HepG2 (cell line): ENCODE measurements around the gene GDPD1. TPM values are rescaled to one million over a fixed set of nuclear protein-coding genes. Genes with fewer than 3 reads are reported as not detected.
A peak's percentile ranks its signal among the peaks of the same experiment; 100 is the strongest.

Source experiments
- ARNT ChIP-seq: fragments of 450-650 bp; IDR thresholded peaks from 2 replicates; pipeline ENCODE4 v1.6.1; 2017
- ATAD3A ChIP-seq: sonication (generic); formaldehyde crosslinking; IDR thresholded peaks from 2 replicates; pipeline ENCODE4 v1.4.0; 2020; ENCODE audit warnings: missing genetic modification reagents
- ATF1 ChIP-seq: IDR thresholded peaks from 2 replicates; pipeline ENCODE4 v1.6.1; 2016; ENCODE audit warnings: mild to moderate bottlenecking, control low read depth
- HES4 ChIP-seq: sonication (generic); formaldehyde crosslinking; IDR thresholded peaks from 2 replicates; pipeline ENCODE4 v1.9.0; 2021; ENCODE audit warnings: mild to moderate bottlenecking, missing genetic modification reagents, borderline replicate concordance
- JARID2 ChIP-seq: sonication (generic); formaldehyde crosslinking; IDR thresholded peaks from 2 replicates; pipeline ENCODE4 v1.8.1; 2023; ENCODE audit warnings: missing genetic modification reagents, inconsistent platforms; ENCODE audit not compliant: insufficient replicate concordance
- MIXL1 ChIP-seq: IDR thresholded peaks from 2 replicates; pipeline ENCODE4 v1.6.1; 2016
- NCOR1 ChIP-seq: fragments of 200-600 bp; sonication (generic); IDR thresholded peaks from 2 replicates; pipeline ENCODE4 v1.7.0; 2017; ENCODE audit warnings: antibody characterized with exemption, low read length, borderline replicate concordance
- NFRKB ChIP-seq: fragments of 450-650 bp; IDR thresholded peaks from 2 replicates; pipeline ENCODE4 v1.6.1; 2017
- SP2 ChIP-seq: sonication (generic); formaldehyde crosslinking; IDR thresholded peaks from 2 replicates; pipeline ENCODE4 v1.5.1; 2020; ENCODE audit warnings: mild to moderate bottlenecking, missing genetic modification reagents
- SP5 ChIP-seq: IDR thresholded peaks from 2 replicates; pipeline ENCODE4 v1.6.1; 2016; ENCODE audit warnings: low read depth, borderline replicate concordance
- TARDBP ChIP-seq: sonication (generic); formaldehyde crosslinking; IDR thresholded peaks from 2 replicates; pipeline ENCODE4 v1.8.0; 2022; ENCODE audit warnings: mild to moderate bottlenecking, missing genetic modification reagents
- ZFP36L2 ChIP-seq: sonication (generic); formaldehyde crosslinking; IDR thresholded peaks from 2 replicates; pipeline ENCODE4 v1.4.0; 2020; ENCODE audit warnings: missing genetic modification reagents
- ZIK1 ChIP-seq: sonication (generic); formaldehyde crosslinking; IDR thresholded peaks from 2 replicates; pipeline ENCODE4 v1.5.0; 2020; ENCODE audit warnings: mild to moderate bottlenecking, low read depth, missing genetic modification reagents, borderline replicate concordance
- ZNF430 ChIP-seq: sonication (generic); formaldehyde crosslinking; IDR thresholded peaks from 2 replicates; pipeline ENCODE4 v1.9.0; 2021; ENCODE audit warnings: mild to moderate bottlenecking, missing genetic modification reagents
- ZNF615 ChIP-seq: sonication (generic); formaldehyde crosslinking; IDR thresholded peaks from 2 replicates; pipeline ENCODE4 v1.5.0; 2020; ENCODE audit warnings: mild to moderate bottlenecking, missing genetic modification reagents, borderline replicate concordance
- ZNF644 ChIP-seq: IDR thresholded peaks from 2 replicates; pipeline ENCODE4 v1.6.1; 2016; ENCODE audit warnings: low read depth
- ZNF878 ChIP-seq: sonication (generic); formaldehyde crosslinking; IDR thresholded peaks from 2 replicates; pipeline ENCODE4 v1.8.1; 2023; ENCODE audit warnings: mild to moderate bottlenecking, missing genetic modification reagents, moderate library complexity
- polyA plus RNA-seq, 8 experiments: library from polyadenylated mRNA; depleted of rRNA in 3 of 8; stranded (reverse) in 7 of 8; unstranded in 1 of 8; fragments of >200 nt; fragmentation: Illumina TruSeq in 4 of 8; extraction: Trizol in 4 of 8; gene quantifications; 2 replicates each; pipeline versions ENCODE4 v1.2.1 to v1.2.3, GENCODE V29; 2011 to 2016; ENCODE audit warnings: low read depth in 4 of 8, missing spikeins in 1 of 8, mixed read lengths in 1 of 8; ENCODE audit not compliant: insufficient read depth in 1 of 8
- total RNA-seq, 5 experiments: library from RNA; depleted of rRNA; stranded (reverse); fragments of >200 nt; fragmentation: Illumina TruSeq; extraction: Trizol; gene quantifications; 2 replicates each; pipeline ENCODE4 v1.2.3, GENCODE V29; 2016; ENCODE audit warnings: low read depth in 1 of 5
- TF ChIP-seq, protein P1 (sequence below): sonication (generic); formaldehyde crosslinking; IDR thresholded peaks from 2 replicates; pipeline ENCODE4 v1.5.1; 2020; ENCODE audit warnings: missing genetic modification reagents, mild to moderate bottlenecking, borderline replicate concordance
- TF ChIP-seq, protein P2 (sequence below): IDR thresholded peaks from 2 replicates; pipeline ENCODE4 v1.6.1; 2012; ENCODE audit warnings: low read depth, low read length, improper control_type of control experiment
- TF ChIP-seq, protein P3 (sequence below): sonication (generic); formaldehyde crosslinking; conservative IDR thresholded peaks from 2 replicates; pipeline ENCODE4 v1.4.0; 2020; ENCODE audit warnings: missing genetic modification reagents
- TF ChIP-seq, protein P4 (sequence below): sonication (generic); formaldehyde crosslinking; IDR thresholded peaks from 2 replicates; pipeline ENCODE4 v1.5.0; 2020; ENCODE audit warnings: mild to moderate bottlenecking, missing genetic modification reagents, moderate library complexity
- TF ChIP-seq, protein P5 (sequence below): sonication (generic); formaldehyde crosslinking; IDR thresholded peaks from 2 replicates; pipeline ENCODE4 v1.8.0; 2022; ENCODE audit warnings: mild to moderate bottlenecking, missing genetic modification reagents, moderate library complexity

The GDPD1 gene
- total and polyA plus RNA-seq, 2 of the 13 experiments (the other 11 are each of a cell fraction or from before 2014, with no cell fraction given), result 6.0 to 7.7 TPM

DNA sequence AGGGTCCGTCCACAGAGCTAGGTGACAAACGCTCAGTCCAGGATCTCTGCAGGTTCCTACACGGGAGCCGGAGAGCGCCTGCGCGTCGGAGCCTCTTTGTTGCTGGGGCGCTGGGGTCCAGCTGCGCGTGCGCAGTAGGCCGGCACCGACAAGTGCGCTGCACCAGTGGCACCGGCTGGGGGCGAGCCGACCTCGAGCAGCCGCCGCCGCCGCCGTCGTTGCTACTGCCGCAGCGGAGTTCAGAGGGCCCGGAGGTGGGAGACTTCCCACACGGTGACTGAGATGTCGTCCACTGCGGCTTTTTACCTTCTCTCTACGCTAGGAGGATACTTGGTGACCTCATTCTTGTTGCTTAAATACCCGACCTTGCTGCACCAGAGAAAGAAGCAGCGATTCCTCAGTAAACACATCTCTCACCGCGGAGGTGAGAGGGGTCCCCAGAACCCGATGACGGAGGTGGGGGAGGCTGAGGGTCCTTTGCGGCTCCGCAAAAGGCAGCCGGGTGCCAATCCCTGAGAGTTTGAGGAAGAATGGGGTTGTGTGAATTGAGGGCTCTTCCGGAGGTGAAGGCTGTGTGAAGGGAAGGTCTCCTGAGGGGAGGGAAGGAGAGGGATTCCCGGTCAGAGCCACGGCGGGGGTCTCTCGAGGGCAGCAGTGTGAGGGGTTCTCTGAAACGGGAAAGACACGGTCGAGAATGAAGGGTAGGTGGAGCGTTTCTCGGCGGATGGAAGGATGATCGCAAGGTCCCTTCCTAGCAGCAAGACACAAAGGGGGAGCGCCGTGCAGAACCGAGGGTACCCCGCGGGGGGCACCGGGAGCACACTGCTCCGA is at the start of gene GDPD1 (continued):
- TF ChIP-seq SP2 (CRISPR knock-in tag), result peak; percentile 14; the same call in 1 of the 2 replicates
- TF ChIP-seq, protein P1, sequence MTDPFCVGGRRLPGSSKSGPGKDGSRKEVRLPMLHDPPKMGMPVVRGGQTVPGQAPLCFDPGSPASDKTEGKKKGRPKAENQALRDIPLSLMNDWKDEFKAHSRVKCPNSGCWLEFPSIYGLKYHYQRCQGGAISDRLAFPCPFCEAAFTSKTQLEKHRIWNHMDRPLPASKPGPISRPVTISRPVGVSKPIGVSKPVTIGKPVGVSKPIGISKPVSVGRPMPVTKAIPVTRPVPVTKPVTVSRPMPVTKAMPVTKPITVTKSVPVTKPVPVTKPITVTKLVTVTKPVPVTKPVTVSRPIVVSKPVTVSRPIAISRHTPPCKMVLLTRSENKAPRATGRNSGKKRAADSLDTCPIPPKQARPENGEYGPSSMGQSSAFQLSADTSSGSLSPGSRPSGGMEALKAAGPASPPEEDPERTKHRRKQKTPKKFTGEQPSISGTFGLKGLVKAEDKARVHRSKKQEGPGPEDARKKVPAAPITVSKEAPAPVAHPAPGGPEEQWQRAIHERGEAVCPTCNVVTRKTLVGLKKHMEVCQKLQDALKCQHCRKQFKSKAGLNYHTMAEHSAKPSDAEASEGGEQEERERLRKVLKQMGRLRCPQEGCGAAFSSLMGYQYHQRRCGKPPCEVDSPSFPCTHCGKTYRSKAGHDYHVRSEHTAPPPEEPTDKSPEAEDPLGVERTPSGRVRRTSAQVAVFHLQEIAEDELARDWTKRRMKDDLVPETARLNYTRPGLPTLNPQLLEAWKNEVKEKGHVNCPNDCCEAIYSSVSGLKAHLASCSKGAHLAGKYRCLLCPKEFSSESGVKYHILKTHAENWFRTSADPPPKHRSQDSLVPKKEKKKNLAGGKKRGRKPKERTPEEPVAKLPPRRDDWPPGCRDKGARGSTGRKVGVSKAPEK (CRISPR knock-in tag), result peak; percentile 87; the same call in 1 of the 2 replicates
- TF ChIP-seq ZIK1 (CRISPR knock-in tag), result peak; percentile 22; the same call in 1 of the 2 replicates
- no peak for TF ChIP-seq NFRKB
- TF ChIP-seq HES4, result peak; percentile 42; the same call in 1 of the 2 replicates
- no peak for TF ChIP-seq SP5 (CRISPR knock-in tag)
- TF ChIP-seq TARDBP (CRISPR knock-in tag), result peak; percentile 91
- TF ChIP-seq ZFP36L2 (CRISPR knock-in tag), result no peak
- no peak for TF ChIP-seq ARNT
- TF ChIP-seq, protein P2, sequence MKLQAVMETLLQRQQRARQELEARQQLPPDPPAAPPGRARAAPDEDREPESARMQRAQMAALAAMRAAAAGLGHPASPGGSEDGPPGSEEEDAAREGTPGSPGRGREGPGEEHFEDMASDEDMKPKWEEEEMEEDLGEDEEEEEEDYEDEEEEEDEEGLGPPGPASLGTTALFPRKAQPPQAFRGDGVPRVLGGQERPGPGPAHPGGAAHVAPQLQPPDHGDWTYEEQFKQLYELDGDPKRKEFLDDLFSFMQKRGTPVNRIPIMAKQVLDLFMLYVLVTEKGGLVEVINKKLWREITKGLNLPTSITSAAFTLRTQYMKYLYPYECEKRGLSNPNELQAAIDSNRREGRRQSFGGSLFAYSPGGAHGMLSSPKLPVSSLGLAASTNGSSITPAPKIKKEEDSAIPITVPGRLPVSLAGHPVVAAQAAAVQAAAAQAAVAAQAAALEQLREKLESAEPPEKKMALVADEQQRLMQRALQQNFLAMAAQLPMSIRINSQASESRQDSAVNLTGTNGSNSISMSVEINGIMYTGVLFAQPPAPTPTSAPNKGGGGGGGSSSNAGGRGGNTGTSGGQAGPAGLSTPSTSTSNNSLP, result 0 out of 2 replicates have a peak, but pooled peaks have one; percentile 8
- TF ChIP-seq, protein P3, sequence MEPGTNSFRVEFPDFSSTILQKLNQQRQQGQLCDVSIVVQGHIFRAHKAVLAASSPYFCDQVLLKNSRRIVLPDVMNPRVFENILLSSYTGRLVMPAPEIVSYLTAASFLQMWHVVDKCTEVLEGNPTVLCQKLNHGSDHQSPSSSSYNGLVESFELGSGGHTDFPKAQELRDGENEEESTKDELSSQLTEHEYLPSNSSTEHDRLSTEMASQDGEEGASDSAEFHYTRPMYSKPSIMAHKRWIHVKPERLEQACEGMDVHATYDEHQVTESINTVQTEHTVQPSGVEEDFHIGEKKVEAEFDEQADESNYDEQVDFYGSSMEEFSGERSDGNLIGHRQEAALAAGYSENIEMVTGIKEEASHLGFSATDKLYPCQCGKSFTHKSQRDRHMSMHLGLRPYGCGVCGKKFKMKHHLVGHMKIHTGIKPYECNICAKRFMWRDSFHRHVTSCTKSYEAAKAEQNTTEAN (CRISPR knock-in tag), result no peak
- TF ChIP-seq NCOR1, result no peak
- TF ChIP-seq ZNF430 (CRISPR knock-in tag), result no peak
- TF ChIP-seq ATF1 (CRISPR knock-in tag), result no peak
- TF ChIP-seq JARID2 (CRISPR knock-in tag), result no peak
- TF ChIP-seq MIXL1 (CRISPR knock-in tag), result no peak
- no peak for TF ChIP-seq ZNF878 (CRISPR knock-in tag)
- no peak for TF ChIP-seq ZNF644 (CRISPR knock-in tag)
- TF ChIP-seq, protein P4, sequence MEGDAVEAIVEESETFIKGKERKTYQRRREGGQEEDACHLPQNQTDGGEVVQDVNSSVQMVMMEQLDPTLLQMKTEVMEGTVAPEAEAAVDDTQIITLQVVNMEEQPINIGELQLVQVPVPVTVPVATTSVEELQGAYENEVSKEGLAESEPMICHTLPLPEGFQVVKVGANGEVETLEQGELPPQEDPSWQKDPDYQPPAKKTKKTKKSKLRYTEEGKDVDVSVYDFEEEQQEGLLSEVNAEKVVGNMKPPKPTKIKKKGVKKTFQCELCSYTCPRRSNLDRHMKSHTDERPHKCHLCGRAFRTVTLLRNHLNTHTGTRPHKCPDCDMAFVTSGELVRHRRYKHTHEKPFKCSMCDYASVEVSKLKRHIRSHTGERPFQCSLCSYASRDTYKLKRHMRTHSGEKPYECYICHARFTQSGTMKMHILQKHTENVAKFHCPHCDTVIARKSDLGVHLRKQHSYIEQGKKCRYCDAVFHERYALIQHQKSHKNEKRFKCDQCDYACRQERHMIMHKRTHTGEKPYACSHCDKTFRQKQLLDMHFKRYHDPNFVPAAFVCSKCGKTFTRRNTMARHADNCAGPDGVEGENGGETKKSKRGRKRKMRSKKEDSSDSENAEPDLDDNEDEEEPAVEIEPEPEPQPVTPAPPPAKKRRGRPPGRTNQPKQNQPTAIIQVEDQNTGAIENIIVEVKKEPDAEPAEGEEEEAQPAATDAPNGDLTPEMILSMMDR (CRISPR knock-in tag), result peak; percentile 97
- no peak for TF ChIP-seq ATAD3A (CRISPR knock-in tag)
- TF ChIP-seq, protein P5, sequence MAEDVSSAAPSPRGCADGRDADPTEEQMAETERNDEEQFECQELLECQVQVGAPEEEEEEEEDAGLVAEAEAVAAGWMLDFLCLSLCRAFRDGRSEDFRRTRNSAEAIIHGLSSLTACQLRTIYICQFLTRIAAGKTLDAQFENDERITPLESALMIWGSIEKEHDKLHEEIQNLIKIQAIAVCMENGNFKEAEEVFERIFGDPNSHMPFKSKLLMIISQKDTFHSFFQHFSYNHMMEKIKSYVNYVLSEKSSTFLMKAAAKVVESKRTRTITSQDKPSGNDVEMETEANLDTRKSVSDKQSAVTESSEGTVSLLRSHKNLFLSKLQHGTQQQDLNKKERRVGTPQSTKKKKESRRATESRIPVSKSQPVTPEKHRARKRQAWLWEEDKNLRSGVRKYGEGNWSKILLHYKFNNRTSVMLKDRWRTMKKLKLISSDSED, result 0 out of 2 replicates have a peak, but pooled peaks have one; percentile 36
- TF ChIP-seq ZNF615 (CRISPR knock-in tag), result no peak
